Esophagus muscularis mucosa (tissue), 4 donors: Measurements from ENCODE around the gene FSD2.

Source experiments
- CTCF ChIP-seq, 3 experiments: fragments of 200-600 bp in 2 of 3; fragments of 450-650 bp in 1 of 3; sonication (generic) in 2 of 3; IDR thresholded peaks; one replicate each; pipeline ENCODE4 v1.5.1; 2017 to 2019; ENCODE audit warnings: antibody characterized with exemption in 3 of 3, mild to moderate bottlenecking in 2 of 3, moderate library complexity in 1 of 3
- EP300 ChIP-seq: sonication (generic); formaldehyde crosslinking; IDR thresholded peaks from one replicate; pipeline ENCODE4 v1.6.1; 2017; ENCODE audit warnings: antibody characterized with exemption
- POLR2A ChIP-seq: fragments of 450-650 bp; IDR thresholded peaks from one replicate; pipeline ENCODE4 v1.6.1; 2017; ENCODE audit warnings: antibody characterized with exemption, moderate library complexity, mild to moderate bottlenecking, low read depth

- TF ChIP-seq CTCF (IDR thresholded peaks at IDR 0.05) (no peak), POLR2A (no peak), EP300 (no peak)
These were observed 94.9 kb downstream of the FSD2 start for GRCh38 chr15:82710926-82711490.
